HepG2 (cell line): ENCODE results near the gene ATXN7L2. TPM values are rescaled to one million over a fixed set of nuclear protein-coding genes. Genes with fewer than 3 reads are reported as not detected.
A peak's percentile ranks its signal among the peaks of the same experiment; 100 is the strongest.

ENCODE experiments used
- CENPX ChIP-seq: sonication (generic); formaldehyde crosslinking; IDR thresholded peaks from 2 replicates; pipeline ENCODE4 v1.9.0; 2021; ENCODE audit warnings: mild to moderate bottlenecking, missing genetic modification reagents, moderate library complexity
- CREBL2 ChIP-seq: sonication (generic); formaldehyde crosslinking; IDR thresholded peaks from 2 replicates; pipeline ENCODE4 v1.8.1; 2023; ENCODE audit warnings: missing genetic modification reagents, mild to moderate bottlenecking, borderline replicate concordance
- CSRNP2 ChIP-seq: sonication (generic); formaldehyde crosslinking; conservative IDR thresholded peaks from 2 replicates; pipeline ENCODE4 v1.8.0; 2022; ENCODE audit warnings: low read depth, missing genetic modification reagents
- EEA1 ChIP-seq: sonication (generic); formaldehyde crosslinking; IDR thresholded peaks from 2 replicates; pipeline ENCODE4 v1.5.1; 2020; ENCODE audit warnings: mild to moderate bottlenecking, missing genetic modification reagents, borderline replicate concordance
- ELF1 ChIP-seq: sonication (generic); formaldehyde crosslinking; IDR thresholded peaks from 2 replicates; pipeline ENCODE4 v1.4.0; 2020; ENCODE audit warnings: missing genetic modification reagents
- FOXK2 ChIP-seq: fragments of 450-650 bp; IDR thresholded peaks from 2 replicates; pipeline ENCODE4 v1.6.1; 2016
- HBP1 ChIP-seq: IDR thresholded peaks from 2 replicates; pipeline ENCODE4 v1.6.1; 2016; ENCODE audit warnings: low read depth, control low read depth
- KDM5B ChIP-seq: sonication (generic); formaldehyde crosslinking; IDR thresholded peaks from 2 replicates; pipeline ENCODE4 v1.4.0; 2020; ENCODE audit warnings: missing genetic modification reagents, mild to moderate bottlenecking, borderline replicate concordance
- KLF13 ChIP-seq: sonication (generic); formaldehyde crosslinking; IDR thresholded peaks from 2 replicates; pipeline ENCODE4 v1.4.0; 2020; ENCODE audit warnings: mild to moderate bottlenecking, missing genetic modification reagents
- PITX1 ChIP-seq: sonication (generic); formaldehyde crosslinking; IDR thresholded peaks from 2 replicates; pipeline ENCODE4 v1.5.1; 2020; ENCODE audit warnings: mild to moderate bottlenecking, missing genetic modification reagents
- RAD51 ChIP-seq: fragments of 450-650 bp; IDR thresholded peaks from 2 replicates; pipeline ENCODE4 v1.6.1; 2016; ENCODE audit warnings: borderline replicate concordance
- SOX6 ChIP-seq, 2 experiments: fragments of 450-650 bp in 1 of 2; sonication (generic) in 1 of 2; formaldehyde crosslinking in 1 of 2; IDR thresholded peaks; 2 replicates each; pipeline versions ENCODE4 v1.4.0 to v1.6.1; 2017 to 2020; ENCODE audit warnings: antibody characterized with exemption in 1 of 2, mild to moderate bottlenecking in 1 of 2, missing genetic modification reagents in 1 of 2
- SP5 ChIP-seq: IDR thresholded peaks from 2 replicates; pipeline ENCODE4 v1.6.1; 2016; ENCODE audit warnings: low read depth, borderline replicate concordance
- TFAP4 ChIP-seq: sonication (generic); IDR thresholded peaks from 2 replicates; pipeline ENCODE4 v1.6.1; 2016; ENCODE audit warnings: low read depth, borderline replicate concordance
- ZNF275 ChIP-seq: sonication (generic); formaldehyde crosslinking; IDR thresholded peaks from 2 replicates; pipeline ENCODE4 v1.8.0; 2022; ENCODE audit warnings: missing genetic modification reagents, mild to moderate bottlenecking, inconsistent platforms, borderline replicate concordance
- ZNF430 ChIP-seq: sonication (generic); formaldehyde crosslinking; IDR thresholded peaks from 2 replicates; pipeline ENCODE4 v1.9.0; 2021; ENCODE audit warnings: mild to moderate bottlenecking, missing genetic modification reagents
- ZNF432 ChIP-seq: sonication (generic); formaldehyde crosslinking; IDR thresholded peaks from 2 replicates; pipeline ENCODE4 v1.5.0; 2020; ENCODE audit warnings: missing genetic modification reagents, mild to moderate bottlenecking, borderline replicate concordance
- ZNF510 ChIP-seq: sonication (generic); formaldehyde crosslinking; IDR thresholded peaks from 2 replicates; pipeline ENCODE4 v1.4.0; 2020; ENCODE audit warnings: low read depth, mild to moderate bottlenecking, missing genetic modification reagents
- ZNF557 ChIP-seq: sonication (generic); formaldehyde crosslinking; IDR thresholded peaks from 2 replicates; pipeline ENCODE4 v1.4.0; 2020; ENCODE audit warnings: missing genetic modification reagents
- ZNF580 ChIP-seq: IDR thresholded peaks from 2 replicates; pipeline ENCODE4 v1.6.1; 2016; ENCODE audit warnings: low read depth, borderline replicate concordance
- ZNF740 ChIP-seq: sonication (generic); formaldehyde crosslinking; IDR thresholded peaks from 2 replicates; pipeline ENCODE4 v1.4.0; 2020; ENCODE audit warnings: missing genetic modification reagents
- ZSCAN12 ChIP-seq: sonication (generic); formaldehyde crosslinking; IDR thresholded peaks from 2 replicates; pipeline ENCODE4 v1.9.0; 2021; ENCODE audit warnings: mild to moderate bottlenecking, missing genetic modification reagents
- ZSCAN20 ChIP-seq: sonication (generic); formaldehyde crosslinking; IDR thresholded peaks from 2 replicates; pipeline ENCODE4 v1.4.0; 2020; ENCODE audit warnings: missing genetic modification reagents, mild to moderate bottlenecking, borderline replicate concordance
- polyA plus RNA-seq, 8 experiments: library from polyadenylated mRNA; depleted of rRNA in 3 of 8; stranded (reverse) in 7 of 8; unstranded in 1 of 8; fragments of >200 nt; fragmentation: Illumina TruSeq in 4 of 8; extraction: Trizol in 4 of 8; gene quantifications; 2 replicates each; pipeline versions ENCODE4 v1.2.1 to v1.2.3, GENCODE V29; 2011 to 2016; ENCODE audit warnings: low read depth in 4 of 8, missing spikeins in 1 of 8, mixed read lengths in 1 of 8; ENCODE audit not compliant: insufficient read depth in 1 of 8
- total RNA-seq, 5 experiments: library from RNA; depleted of rRNA; stranded (reverse); fragments of >200 nt; fragmentation: Illumina TruSeq; extraction: Trizol; gene quantifications; 2 replicates each; pipeline ENCODE4 v1.2.3, GENCODE V29; 2016; ENCODE audit warnings: low read depth in 1 of 5

The ATXN7L2 gene
- total and polyA plus RNA-seq, 2 of the 13 experiments (the other 11 are each of a cell fraction or from before 2014, with no cell fraction given), result 2.7 to 2.8 TPM

GRCh38 chr1:109493805-109494539 lies 10.3 kb downstream of the ATXN7L2 start, which contains the start of gene CYB561D1 (continued):
- TF ChIP-seq FOXK2, result no peak
- TF ChIP-seq ELF1 (CRISPR knock-in tag), result peak; percentile 99
- TF ChIP-seq ZNF557 (CRISPR knock-in tag), result peak; percentile 67; the same call in 1 of the 2 replicates
- TF ChIP-seq KLF13 (CRISPR knock-in tag), result 0 out of 2 replicates have a peak, but pooled peaks have one; percentile 59
- TF ChIP-seq ZNF580 (CRISPR knock-in tag), result 0 out of 2 replicates have a peak, but pooled peaks have one; percentile 30
- TF ChIP-seq HBP1 (CRISPR knock-in tag), result peak; percentile 24; the same call in 1 of the 2 replicates
- 0 out of 2 replicates have a peak, but pooled peaks have one; percentile 54 for TF ChIP-seq ZNF740
- TF ChIP-seq RAD51, result no peak
- peak; percentile 68; the same call in 1 of the 2 replicates for TF ChIP-seq TFAP4
- peak; percentile 73 for TF ChIP-seq SP5 (CRISPR knock-in tag)
- 0 out of 2 replicates have a peak, but pooled peaks have one; percentile 47 for TF ChIP-seq EEA1 (CRISPR knock-in tag)
- TF ChIP-seq ZNF432, result no peak
- peak; percentile 55; the same call in 1 of the 2 replicates for TF ChIP-seq ZNF430 (CRISPR knock-in tag)
- TF ChIP-seq ZNF510 (CRISPR knock-in tag), result no peak
- no peak; the same call in 1 of the 2 replicates for TF ChIP-seq ZNF275
- peak; percentile 83 for TF ChIP-seq KDM5B (CRISPR knock-in tag)
- TF ChIP-seq ZSCAN20 (CRISPR knock-in tag), result peak; percentile 86; the same call in 1 of the 2 replicates
- peak; percentile 72; the same call in 1 of the 2 replicates for TF ChIP-seq PITX1 (CRISPR knock-in tag)
- no peak for TF ChIP-seq SOX6 (IDR thresholded peaks at IDR 0.05)
- peak; percentile 47; the same call in 1 of the 2 replicates for TF ChIP-seq SOX6 (CRISPR knock-in tag; IDR thresholded peaks at IDR 0.05)
- 0 out of 2 replicates have a peak, but pooled peaks have one; percentile 34 for TF ChIP-seq ZSCAN12 (CRISPR knock-in tag)
- no peak for TF ChIP-seq CENPX (CRISPR knock-in tag)
- no peak for TF ChIP-seq CREBL2 (CRISPR knock-in tag)
- TF ChIP-seq CSRNP2, result no peak
